ENCODE results near the gene ZNF385D. TPM values are rescaled to one million over a fixed set of nuclear protein-coding genes. Genes with fewer than 3 reads are reported as not detected.

Gene ZNF385D
- total RNA-seq, 1 experiment from 2014 or later: not detected

DNA sequence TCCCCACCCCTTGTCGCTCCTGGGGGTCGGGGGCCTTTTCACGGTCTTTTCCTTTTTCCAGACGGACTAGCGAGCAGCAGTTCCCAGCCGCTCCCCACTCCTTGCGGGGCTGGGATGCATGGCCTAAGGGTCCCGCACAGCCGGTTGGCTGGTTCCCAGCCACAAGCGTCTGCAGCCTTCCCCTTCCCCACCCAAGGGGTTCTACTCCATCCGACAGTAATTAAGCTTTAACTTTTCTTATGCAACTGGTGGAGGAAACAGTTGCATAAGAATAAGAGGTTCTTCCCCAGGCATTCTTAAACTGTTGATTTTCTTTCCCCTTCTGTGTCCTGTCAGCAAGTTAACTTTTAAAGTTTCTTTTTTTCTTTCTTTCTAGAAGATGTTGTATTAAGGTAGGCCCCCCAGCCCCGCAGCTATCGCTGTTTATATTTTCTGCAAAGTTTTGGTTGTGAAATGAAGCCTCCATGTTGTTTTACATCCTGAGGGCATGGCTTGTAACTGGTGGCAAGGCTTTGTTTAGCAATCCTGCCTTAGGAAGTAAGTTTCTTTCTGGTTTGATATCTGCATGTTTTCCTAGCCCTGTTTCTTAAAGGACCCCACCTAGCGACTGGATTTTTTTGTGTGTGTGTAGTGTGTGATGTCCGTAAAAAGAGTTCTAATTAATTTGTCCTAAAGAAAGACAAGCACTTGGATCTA, 207.5 kb downstream of the ZNF385D start:
- POLR2A ChIA-PET: no interaction called here

More for the DNA sequence above, 207.5 kb downstream of the ZNF385D start:
- H3K36me3 ChIP-seq (ENCODE audit: control insufficient read depth in 1 of 2, insufficient read depth in 2 of 2, low read length in 2 of 2): no peaks in the 10 kb centered on the region
- TF ChIP-seq TCF7L2 (IDR thresholded peaks at IDR 0.05; ENCODE audit: borderline replicate concordance, extremely low read depth, insufficient read depth, insufficient read length) (no peak), RAD21 (IDR thresholded peaks at IDR 0.05; ENCODE audit: low read depth) (no peak), JUND (IDR thresholded peaks at IDR 0.05) (no peak), CEBPB (IDR thresholded peaks at IDR 0.05; ENCODE audit: low read depth) (no peak), POLR2A (IDR thresholded peaks at IDR 0.05; ENCODE audit: borderline replicate concordance, extremely low read depth, insufficient read depth, insufficient read length) (no peak), CBX3 (IDR thresholded peaks at IDR 0.05; ENCODE audit: low read depth) (no peak), ZNF274 (IDR thresholded peaks at IDR 0.05; ENCODE audit: low read depth, low read length) (no peak), ZFX (IDR thresholded peaks at IDR 0.05) (no peak), ELF1 (IDR thresholded peaks at IDR 0.05; ENCODE audit: borderline replicate concordance, low read depth) (no peak)
- TF ChIP-seq, protein P1, sequence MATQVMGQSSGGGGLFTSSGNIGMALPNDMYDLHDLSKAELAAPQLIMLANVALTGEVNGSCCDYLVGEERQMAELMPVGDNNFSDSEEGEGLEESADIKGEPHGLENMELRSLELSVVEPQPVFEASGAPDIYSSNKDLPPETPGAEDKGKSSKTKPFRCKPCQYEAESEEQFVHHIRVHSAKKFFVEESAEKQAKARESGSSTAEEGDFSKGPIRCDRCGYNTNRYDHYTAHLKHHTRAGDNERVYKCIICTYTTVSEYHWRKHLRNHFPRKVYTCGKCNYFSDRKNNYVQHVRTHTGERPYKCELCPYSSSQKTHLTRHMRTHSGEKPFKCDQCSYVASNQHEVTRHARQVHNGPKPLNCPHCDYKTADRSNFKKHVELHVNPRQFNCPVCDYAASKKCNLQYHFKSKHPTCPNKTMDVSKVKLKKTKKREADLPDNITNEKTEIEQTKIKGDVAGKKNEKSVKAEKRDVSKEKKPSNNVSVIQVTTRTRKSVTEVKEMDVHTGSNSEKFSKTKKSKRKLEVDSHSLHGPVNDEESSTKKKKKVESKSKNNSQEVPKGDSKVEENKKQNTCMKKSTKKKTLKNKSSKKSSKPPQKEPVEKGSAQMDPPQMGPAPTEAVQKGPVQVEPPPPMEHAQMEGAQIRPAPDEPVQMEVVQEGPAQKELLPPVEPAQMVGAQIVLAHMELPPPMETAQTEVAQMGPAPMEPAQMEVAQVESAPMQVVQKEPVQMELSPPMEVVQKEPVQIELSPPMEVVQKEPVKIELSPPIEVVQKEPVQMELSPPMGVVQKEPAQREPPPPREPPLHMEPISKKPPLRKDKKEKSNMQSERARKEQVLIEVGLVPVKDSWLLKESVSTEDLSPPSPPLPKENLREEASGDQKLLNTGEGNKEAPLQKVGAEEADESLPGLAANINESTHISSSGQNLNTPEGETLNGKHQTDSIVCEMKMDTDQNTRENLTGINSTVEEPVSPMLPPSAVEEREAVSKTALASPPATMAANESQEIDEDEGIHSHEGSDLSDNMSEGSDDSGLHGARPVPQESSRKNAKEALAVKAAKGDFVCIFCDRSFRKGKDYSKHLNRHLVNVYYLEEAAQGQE (IDR thresholded peaks at IDR 0.05; ENCODE audit: low read depth): no peak
- TF ChIP-seq, protein P2, sequence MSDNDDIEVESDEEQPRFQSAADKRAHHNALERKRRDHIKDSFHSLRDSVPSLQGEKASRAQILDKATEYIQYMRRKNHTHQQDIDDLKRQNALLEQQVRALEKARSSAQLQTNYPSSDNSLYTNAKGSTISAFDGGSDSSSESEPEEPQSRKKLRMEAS (IDR thresholded peaks at IDR 0.05): no peak
- TF ChIP-seq, protein P3, sequence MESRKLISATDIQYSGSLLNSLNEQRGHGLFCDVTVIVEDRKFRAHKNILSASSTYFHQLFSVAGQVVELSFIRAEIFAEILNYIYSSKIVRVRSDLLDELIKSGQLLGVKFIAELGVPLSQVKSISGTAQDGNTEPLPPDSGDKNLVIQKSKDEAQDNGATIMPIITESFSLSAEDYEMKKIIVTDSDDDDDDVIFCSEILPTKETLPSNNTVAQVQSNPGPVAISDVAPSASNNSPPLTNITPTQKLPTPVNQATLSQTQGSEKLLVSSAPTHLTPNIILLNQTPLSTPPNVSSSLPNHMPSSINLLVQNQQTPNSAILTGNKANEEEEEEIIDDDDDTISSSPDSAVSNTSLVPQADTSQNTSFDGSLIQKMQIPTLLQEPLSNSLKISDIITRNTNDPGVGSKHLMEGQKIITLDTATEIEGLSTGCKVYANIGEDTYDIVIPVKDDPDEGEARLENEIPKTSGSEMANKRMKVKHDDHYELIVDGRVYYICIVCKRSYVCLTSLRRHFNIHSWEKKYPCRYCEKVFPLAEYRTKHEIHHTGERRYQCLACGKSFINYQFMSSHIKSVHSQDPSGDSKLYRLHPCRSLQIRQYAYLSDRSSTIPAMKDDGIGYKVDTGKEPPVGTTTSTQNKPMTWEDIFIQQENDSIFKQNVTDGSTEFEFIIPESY (IDR thresholded peaks at IDR 0.05; ENCODE audit: extremely low read depth, insufficient replicate concordance, low read length): no peak
- TF ChIP-seq, protein P4, sequence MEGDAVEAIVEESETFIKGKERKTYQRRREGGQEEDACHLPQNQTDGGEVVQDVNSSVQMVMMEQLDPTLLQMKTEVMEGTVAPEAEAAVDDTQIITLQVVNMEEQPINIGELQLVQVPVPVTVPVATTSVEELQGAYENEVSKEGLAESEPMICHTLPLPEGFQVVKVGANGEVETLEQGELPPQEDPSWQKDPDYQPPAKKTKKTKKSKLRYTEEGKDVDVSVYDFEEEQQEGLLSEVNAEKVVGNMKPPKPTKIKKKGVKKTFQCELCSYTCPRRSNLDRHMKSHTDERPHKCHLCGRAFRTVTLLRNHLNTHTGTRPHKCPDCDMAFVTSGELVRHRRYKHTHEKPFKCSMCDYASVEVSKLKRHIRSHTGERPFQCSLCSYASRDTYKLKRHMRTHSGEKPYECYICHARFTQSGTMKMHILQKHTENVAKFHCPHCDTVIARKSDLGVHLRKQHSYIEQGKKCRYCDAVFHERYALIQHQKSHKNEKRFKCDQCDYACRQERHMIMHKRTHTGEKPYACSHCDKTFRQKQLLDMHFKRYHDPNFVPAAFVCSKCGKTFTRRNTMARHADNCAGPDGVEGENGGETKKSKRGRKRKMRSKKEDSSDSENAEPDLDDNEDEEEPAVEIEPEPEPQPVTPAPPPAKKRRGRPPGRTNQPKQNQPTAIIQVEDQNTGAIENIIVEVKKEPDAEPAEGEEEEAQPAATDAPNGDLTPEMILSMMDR (IDR thresholded peaks at IDR 0.05 in 2 of 3, conservative IDR thresholded peaks at IDR 0.05 in 1 of 3; ENCODE audit: borderline replicate concordance in 1 of 3, insufficient read depth in 1 of 3, low read depth in 2 of 3, low read length in 2 of 3): no peak
- H3K79me2 ChIP-seq (ENCODE audit: insufficient read depth, low read length): no peaks in the 10 kb centered on the region
- no TSS peak for BruUV-seq (replicated peaks)
- H3K27me3 ChIP-seq (ENCODE audit: insufficient read depth, low read length): no peaks in the 10 kb centered on the region
- H2AFZ ChIP-seq (ENCODE audit: low read depth, low read length, poor library complexity, severe bottlenecking): no peak overlapping the region
- peaks cover 0 to 16% of the 10 kb centered on the region in 2 experiments; a peak in 2 of 4 replicates for H3K9me3 ChIP-seq (ENCODE audit: control insufficient read depth in 1 of 2, insufficient read depth in 1 of 2, low read depth in 1 of 2, low read length in 2 of 2)
- DNase-seq (ENCODE audit: low read depth, low spot score): no peak
- no peak overlapping the region for H3K9ac ChIP-seq (ENCODE audit: low read length)
- no peak overlapping the region for H3K4me2 ChIP-seq (ENCODE audit: low read length)
- ATAC-seq: no peak
- ChIA-PET RAD21 (ENCODE audit: low non-redundant PET in 1 of 2, low total read pairs in 2 of 2, uncharacterized antibody in 2 of 2, unreplicated experiment in 2 of 2) (no interaction called here), CTCF (no interaction called here)
- no peak overlapping the region for H3K4me3 ChIP-seq (replicated peaks in 1 of 2; ENCODE audit: low read depth in 1 of 2, low read length in 2 of 2)
- H3K4me1 ChIP-seq (ENCODE audit: control insufficient read depth in 1 of 2, insufficient read depth in 2 of 2, low read length in 2 of 2): no peaks in the 10 kb centered on the region
- no peaks in the 10 kb centered on the region for H4K20me1 ChIP-seq (ENCODE audit: insufficient read depth)
- no peaks in the 10 kb centered on the region for H3K9me2 ChIP-seq (ENCODE audit: insufficient read depth)
- intact Hi-C loops (cut with micrococcal nuclease): no loop called here
- H3K27ac ChIP-seq (ENCODE audit: low read depth, low read length): no peak overlapping the region

Measured in HCT116 (cell line).